Measurements from ENCODE around the gene ZNF627. TPM values are rescaled to one million over a fixed set of nuclear protein-coding genes. Genes with fewer than 3 reads are reported as not detected.
A peak's percentile ranks its signal among the peaks of the same experiment; 100 is the strongest.

ZNF627 gene
- total and polyA plus RNA-seq, 4 donors: 4.8 to 30.6 (median 8.8) TPM

DNA sequence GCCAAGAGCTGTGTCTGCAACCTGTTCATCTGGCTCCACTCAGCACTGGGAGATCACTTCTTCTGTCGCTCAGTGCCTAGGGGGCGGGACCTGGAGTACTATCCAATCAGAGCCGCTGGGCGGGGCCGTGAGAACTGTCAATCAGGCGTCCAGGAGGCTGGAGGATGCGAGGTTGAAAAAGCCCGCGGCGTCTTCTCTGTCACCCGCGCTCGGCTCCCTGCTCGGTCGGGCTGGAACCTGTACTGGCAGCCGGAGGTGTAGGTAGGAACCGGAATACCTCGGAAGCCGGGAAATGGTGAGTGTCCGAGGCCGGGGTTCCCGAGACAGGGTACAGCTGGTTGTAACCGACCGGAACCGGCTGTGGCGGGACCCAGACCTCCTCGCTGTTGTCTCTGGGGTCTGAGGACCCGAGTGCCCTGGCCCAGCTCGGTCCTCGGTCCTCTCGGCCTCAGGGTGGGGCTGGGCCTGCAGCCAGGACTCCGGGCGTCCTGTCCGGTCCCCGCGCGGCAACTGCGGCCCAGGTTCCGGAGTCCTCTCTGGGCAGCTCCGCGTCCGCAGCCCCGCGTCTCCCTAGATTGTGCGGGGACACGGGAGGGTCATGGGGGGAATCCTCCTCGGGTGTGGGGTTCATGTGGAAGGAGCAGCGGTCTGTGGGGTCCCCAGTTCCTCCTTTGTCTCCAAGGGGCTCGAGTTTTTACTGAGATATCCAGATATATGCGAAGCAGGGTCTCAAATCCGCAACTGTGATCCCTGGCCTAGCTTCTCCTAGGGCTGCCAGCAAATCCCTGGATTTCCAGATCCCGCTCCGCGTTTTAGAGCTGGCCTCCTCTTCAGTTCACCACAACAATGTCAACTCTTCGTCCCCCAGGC lies 42.6 kb downstream of the ZNF627 start:
- no peak overlapping the region for H3K27ac ChIP-seq (ENCODE audit: low read depth in 1 of 2, low read length in 1 of 2)
- ATAC-seq (ENCODE audit: insufficient read depth, low FRiP score): peak; percentile 98
- TF ChIP-seq, protein P1, sequence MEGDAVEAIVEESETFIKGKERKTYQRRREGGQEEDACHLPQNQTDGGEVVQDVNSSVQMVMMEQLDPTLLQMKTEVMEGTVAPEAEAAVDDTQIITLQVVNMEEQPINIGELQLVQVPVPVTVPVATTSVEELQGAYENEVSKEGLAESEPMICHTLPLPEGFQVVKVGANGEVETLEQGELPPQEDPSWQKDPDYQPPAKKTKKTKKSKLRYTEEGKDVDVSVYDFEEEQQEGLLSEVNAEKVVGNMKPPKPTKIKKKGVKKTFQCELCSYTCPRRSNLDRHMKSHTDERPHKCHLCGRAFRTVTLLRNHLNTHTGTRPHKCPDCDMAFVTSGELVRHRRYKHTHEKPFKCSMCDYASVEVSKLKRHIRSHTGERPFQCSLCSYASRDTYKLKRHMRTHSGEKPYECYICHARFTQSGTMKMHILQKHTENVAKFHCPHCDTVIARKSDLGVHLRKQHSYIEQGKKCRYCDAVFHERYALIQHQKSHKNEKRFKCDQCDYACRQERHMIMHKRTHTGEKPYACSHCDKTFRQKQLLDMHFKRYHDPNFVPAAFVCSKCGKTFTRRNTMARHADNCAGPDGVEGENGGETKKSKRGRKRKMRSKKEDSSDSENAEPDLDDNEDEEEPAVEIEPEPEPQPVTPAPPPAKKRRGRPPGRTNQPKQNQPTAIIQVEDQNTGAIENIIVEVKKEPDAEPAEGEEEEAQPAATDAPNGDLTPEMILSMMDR (IDR thresholded peaks at IDR 0.05; ENCODE audit: control extremely low read depth, extremely low read depth): no peak

DNA sequence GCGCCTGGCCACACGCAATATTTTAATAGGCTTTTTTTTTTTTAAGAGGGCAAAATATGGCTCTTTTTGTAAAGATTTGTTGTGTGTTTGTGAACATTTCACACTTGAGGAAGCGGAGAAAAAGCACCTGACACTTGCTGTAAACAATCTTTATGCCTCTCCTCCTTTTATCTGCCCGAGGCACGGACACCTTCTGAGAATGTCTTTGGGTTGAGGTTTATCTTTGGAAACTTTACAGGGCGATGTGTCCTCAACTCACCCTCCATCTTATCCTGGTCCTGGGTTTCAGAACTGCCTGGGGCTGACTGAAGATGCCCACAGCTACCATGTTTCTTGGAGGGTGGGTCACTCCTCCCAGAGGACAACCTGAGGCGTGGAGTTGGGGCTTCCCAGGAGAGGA lies 44.0 kb downstream of the ZNF627 start:
- Histone ChIP-seq H3K9ac (ENCODE audit: insufficient read depth in 1 of 2, low read length in 2 of 2) (no peak overlapping the region), H3K27me3 (ENCODE audit: control insufficient read depth in 3 of 3, insufficient read depth in 3 of 3, low read length in 2 of 3) (no peaks in the 10 kb centered on the region), H3K9me3 (ENCODE audit: control insufficient read depth in 4 of 4, insufficient read depth in 3 of 4, low read length in 3 of 4) (no peaks in the 10 kb centered on the region), H3K27ac (ENCODE audit: low read depth in 1 of 2, low read length in 1 of 2) (no peak overlapping the region), H3K36me3 (ENCODE audit: control insufficient read depth in 4 of 4, insufficient read depth in 4 of 4, low read length in 4 of 4) (no peaks in the 10 kb centered on the region), H3K4me3 (no peak overlapping the region), H3K4me1 (ENCODE audit: control insufficient read depth in 5 of 5, insufficient read depth in 5 of 5, low read length in 5 of 5) (peaks cover 0 to 2% (median 0%) of the 10 kb centered on the region in 5 donors)
- 94 to 97% methylated on average over 7 of the region's 7 CpGs for WGBS, 2 donors
- TF ChIP-seq, protein P1 (IDR thresholded peaks at IDR 0.05; ENCODE audit: control extremely low read depth, extremely low read depth): no peak
- no peak for DNase-seq
- no peak for ATAC-seq (ENCODE audit: insufficient read depth, low FRiP score)

More for the DNA sequence above, 42.6 kb downstream of the ZNF627 start:
- H3K27me3 ChIP-seq (ENCODE audit: control insufficient read depth in 3 of 3, insufficient read depth in 3 of 3, low read length in 2 of 3): no peaks in the 10 kb centered on the region
- peaks cover 0 to 2% (median 0%) of the 10 kb centered on the region in 5 donors for H3K4me1 ChIP-seq (ENCODE audit: control insufficient read depth in 5 of 5, insufficient read depth in 5 of 5, low read length in 5 of 5)
- WGBS, 2 donors: 0 to 1% methylated on average over 55 of the region's 55 CpGs
- no peaks in the 10 kb centered on the region for H3K36me3 ChIP-seq (ENCODE audit: control insufficient read depth in 4 of 4, insufficient read depth in 4 of 4, low read length in 4 of 4)
- peak; percentile 96 for DNase-seq
- no peaks in the 10 kb centered on the region for H3K9me3 ChIP-seq (ENCODE audit: control insufficient read depth in 4 of 4, insufficient read depth in 3 of 4, low read length in 3 of 4)
- peak overlapping the region; percentile 55 to 77 for H3K9ac ChIP-seq (ENCODE audit: insufficient read depth in 1 of 2, low read length in 2 of 2)
- peak overlapping the region; percentile 40 for H3K4me3 ChIP-seq

DNA sequence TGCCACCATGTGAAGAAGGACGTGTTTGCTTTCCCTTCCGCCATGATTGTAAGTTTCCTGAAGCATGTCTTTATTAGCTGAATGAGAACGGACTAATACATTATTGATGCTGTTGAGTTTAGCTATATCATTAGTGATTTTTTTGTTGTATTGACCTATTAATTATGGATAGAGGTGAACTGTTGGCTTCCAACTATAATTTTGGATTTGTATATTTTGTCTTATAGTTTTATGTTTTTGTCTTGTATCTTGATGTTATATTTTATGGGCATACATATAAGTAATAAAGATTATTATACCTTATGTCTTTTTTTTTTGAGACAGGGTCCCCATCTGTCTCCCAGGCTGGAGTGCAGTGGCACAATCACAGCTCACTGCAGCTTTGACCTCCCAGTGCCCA lies 45.6 kb downstream of the ZNF627 start:
- Histone ChIP-seq H3K9ac (ENCODE audit: insufficient read depth in 1 of 2, low read length in 2 of 2) (no peak overlapping the region), H3K27ac (ENCODE audit: low read depth in 1 of 2, low read length in 1 of 2) (no peak overlapping the region), H3K4me3 (no peak overlapping the region), H3K9me3 (ENCODE audit: control insufficient read depth in 4 of 4, insufficient read depth in 3 of 4, low read length in 3 of 4) (no peaks in the 10 kb centered on the region), H3K36me3 (ENCODE audit: control insufficient read depth in 4 of 4, insufficient read depth in 4 of 4, low read length in 4 of 4) (no peaks in the 10 kb centered on the region), H3K27me3 (ENCODE audit: control insufficient read depth in 3 of 3, insufficient read depth in 3 of 3, low read length in 2 of 3) (no peaks in the 10 kb centered on the region), H3K4me1 (ENCODE audit: control insufficient read depth in 5 of 5, insufficient read depth in 5 of 5, low read length in 5 of 5) (peaks cover 0 to 2% (median 0%) of the 10 kb centered on the region in 5 donors)
- DNase-seq (no peak), ATAC-seq (ENCODE audit: insufficient read depth, low FRiP score) (no peak)
- TF ChIP-seq, protein P1 (IDR thresholded peaks at IDR 0.05; ENCODE audit: control extremely low read depth, extremely low read depth): no peak
- 93 to 97% methylated on average over 3 of the region's 3 CpGs for WGBS, 2 donors
